GM21360 (cell line): ENCODE data around the gene JPT2.
"Not testable (repeated sequence)": the region's sequence is repeated elsewhere in the genome, so short reads cannot be mapped to it uniquely, and the experiment has no call there.

Experiments used
- ATAC-seq: cut with Tn5 transposase; IDR thresholded peaks from one replicate; pipeline ENCODE4 v1.9.1; 2021; ENCODE audit warnings: mild to moderate bottlenecking, moderate library complexity; ENCODE audit not compliant: unreplicated experiment

The JPT2 gene

DNA sequence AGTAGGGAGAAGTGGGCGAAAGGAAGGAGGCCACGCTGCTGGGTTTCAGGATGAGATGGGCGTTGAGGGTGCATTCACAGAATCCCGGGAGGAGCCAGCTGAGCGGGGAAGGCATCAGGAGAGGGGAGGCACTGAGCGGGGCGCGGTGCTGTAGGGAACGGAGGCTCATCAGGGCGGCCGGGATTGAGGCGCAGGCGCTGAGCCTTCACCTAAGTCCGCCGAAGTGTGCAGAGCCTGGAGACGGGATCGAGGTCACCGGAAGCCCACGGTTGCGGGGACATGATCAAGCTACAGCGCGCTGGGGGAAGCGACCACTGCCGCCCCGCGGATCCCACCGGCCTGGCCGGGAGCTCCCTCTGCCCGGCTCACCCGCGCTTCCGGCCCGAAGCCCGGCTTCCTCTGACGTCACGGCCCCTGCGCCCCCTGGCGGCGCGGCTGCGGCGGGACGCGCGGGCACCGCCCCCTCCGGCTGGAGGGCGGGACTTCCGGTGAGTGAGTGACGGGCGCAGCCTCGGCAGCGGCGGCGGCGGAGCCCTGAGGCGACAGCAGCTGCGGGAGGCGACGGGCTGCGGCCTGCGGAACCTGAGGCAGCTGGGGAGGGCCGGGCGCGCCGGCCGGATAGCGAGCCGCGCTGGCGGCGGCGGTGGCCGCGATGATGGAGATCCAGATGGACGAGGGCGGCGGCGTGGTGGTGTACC lies 27.8 kb downstream of the JPT2 start, which contains the start of gene MAPK8IP3:
Gene MAPK8IP3 (plus strand): TSS at position 508 of the 698 bp plus-strand sequence. CDS start 145 bp downstream, at position 653.
- peak; percentile 72 for ATAC-seq

DNA sequence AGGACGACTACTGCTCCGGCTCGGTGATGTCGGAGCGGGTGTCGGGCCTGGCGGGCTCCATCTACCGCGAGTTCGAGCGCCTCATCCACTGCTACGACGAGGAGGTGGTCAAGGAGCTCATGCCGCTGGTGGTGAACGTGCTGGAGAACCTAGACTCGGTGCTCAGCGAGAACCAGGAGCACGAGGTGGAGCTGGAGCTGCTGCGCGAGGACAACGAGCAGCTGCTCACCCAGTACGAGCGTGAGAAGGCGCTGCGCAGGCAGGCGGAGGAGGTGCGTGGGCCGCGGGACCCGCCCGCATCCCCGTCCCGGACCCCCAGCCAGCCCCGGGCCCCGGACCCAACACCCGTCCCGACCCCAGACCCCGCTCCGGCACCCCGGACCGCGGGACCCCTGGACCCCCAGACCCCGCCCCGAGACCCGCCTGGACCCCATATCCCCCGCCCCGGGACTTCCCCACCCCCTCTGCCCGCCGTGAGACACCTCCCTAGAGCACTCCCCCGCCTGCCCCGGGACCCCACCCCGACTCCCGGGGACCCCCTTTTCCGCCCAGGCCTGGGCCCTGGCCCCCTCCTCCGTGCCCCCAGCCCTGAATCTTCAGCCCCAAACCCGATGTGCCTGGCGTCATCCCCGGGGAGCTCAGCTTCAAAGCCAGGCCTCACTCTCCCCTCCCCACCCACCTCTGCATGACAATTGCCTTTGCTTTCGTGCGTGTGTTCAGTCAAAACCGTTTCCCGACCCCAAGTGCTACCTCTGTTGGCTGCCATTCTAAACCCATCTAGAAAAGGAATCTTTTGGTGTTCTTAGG lies 28.5 kb downstream of the JPT2 start:
- ATAC-seq: peak; percentile 19

DNA sequence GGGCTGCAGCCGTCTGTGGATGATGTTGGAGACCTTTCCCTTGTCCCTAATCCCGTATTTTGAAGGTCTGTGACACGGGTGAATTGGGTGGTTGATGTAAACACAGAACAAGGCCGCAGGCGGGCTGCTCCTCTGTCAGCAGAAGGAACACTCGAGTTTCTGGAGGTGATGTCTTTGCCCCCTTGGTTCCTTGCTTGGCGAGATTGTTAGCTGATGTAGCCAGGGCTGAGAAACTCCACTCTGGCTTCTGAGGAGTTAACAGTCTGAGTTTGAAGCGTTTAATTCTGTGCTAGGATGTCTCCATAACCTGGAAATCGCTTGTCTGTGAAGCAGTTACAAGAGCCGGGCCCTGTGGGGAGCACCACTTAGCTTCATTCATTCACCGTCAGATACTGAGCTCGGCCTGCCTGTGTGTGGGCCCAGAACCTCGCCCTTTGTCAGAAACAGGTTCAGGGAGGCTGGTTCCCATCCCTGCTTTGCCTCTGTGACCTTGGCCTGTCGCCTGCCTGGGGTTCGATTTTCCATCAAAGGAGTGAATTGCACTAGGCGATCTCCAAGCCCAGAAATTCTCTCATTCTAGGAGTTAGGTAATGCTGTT lies 29.2 kb downstream of the JPT2 start:
- no peak for ATAC-seq

DNA sequence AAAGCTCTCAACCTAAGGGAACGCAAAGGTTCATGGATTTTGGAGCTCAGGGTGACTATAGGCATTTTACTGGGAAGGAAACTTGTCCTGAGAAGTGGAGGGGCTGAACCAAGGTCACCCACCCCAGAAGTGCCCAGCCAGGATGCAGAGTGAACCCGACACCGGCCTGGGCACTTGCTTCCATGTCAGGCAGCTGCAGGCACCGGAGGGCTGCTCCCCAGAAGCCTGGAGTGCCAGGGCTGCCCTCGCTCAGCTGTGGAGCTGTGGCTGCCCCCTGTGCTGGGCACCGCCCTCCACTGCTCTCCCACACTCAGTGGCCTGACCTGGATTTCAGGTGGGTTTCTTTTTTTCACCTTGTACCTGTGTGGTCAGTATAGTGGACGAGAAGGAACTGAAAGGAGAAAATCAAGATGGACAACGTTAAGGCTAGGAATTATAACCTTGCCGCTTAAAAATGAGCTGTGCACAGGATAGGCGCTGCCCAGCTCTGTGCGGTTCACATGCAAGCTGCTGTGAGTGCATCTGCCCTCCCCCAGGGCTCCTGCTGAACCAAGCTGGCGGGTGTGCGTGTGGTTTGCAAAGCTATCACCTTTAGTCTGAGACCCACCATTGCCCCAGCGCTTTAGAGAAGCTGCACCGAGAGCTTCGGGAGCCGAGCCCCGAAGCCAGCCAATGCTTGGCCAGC lies 30.1 kb downstream of the JPT2 start:
- no peak for ATAC-seq

DNA sequence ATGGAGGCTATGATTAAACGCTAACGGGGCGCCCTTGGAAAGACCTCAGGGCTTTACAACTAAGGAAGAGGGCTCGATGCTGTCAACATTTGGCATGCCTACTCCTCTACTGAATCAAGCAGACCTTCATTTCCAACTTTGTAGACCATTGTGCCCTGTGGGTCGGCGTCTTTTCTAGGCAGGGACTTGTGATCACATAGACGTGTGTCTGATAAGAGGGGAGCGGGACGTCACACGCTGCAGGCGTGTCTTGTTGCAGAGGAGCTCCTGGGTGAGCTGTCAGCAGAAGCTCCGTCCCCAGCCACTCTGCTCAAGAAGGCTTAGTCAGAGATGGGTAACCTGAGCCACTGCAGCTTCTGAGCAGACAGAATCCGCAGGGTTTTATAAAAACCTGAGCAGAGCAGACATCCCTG lies 30.7 kb downstream of the JPT2 start:
- ATAC-seq: no peak

DNA sequence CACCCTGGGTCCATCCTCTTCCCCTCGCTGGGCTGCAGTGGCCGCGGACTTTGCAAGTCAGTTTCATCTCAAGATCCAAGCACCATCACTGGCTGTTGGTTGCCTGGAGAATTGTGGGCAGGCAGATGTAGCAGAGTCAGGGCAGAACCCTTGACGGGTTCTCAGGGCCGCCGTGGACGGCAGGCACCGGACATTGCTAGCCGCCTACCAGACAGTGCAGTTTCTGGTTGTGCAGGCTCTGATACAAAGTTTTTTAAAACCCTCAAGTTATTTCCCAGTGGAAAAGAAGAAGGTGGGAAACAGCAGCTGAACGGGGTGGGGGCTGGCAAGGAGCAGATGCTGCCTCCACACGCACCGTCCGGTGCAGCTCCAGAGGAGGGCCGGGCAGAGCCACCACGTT lies 31.3 kb downstream of the JPT2 start:
- ATAC-seq: no peak

DNA sequence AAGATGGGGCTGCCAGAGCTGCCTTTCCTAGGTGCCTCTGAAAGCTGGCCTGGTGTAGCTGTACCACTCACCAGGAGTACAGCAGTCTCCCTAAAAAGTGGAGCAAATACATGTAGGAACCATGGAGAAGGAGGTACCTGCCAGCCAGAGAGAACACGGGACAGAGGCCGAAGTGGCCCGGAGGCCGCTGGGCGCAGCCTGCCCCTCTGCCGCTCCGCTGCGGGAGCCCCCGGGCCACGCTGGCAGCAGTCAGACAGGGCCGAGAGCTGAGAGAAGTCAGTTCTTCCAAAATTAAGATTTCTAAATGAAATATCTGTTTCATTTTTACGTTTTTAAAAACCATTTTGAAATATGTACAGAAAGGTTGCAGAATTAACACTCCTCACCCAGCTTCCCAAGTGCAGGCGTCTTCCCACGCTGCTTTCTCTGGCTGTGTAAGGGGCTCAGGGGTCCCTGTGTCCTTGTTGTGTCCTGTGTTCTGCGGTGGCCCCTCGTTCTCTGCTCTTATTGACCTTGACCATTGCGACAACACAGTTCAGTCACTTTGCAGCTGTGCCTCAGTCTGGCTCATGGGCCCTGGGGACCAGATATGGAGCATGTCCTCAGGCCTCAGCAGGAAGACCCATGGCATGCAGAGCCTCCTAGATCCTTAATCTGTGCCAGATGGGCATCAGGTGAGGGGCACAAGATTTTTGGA lies 32.9 kb downstream of the JPT2 start:
- no peak for ATAC-seq

DNA sequence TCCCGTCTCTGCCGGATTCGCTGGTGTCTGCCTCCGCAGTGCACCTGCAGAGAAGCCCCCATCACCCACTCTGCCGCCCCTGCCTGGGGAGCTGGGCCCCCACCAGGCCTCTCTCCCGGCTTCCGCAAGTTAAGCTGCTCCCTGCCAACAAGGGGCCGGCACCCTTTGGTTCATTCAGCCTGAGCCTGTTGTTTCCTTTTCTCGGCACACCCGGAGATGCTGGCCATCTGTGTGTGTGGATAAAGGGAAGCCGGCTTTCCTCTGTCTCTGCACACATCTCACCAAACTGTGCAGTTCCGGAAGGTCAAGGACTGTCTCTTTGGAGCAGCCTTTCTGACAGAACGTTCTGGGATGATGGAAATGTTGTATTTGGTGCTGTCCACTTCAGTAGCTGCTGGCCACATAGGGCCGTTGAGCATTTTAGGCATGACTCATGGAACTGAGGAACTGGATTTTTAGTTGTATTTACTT lies 34.7 kb downstream of the JPT2 start:
- ATAC-seq: no peak

DNA sequence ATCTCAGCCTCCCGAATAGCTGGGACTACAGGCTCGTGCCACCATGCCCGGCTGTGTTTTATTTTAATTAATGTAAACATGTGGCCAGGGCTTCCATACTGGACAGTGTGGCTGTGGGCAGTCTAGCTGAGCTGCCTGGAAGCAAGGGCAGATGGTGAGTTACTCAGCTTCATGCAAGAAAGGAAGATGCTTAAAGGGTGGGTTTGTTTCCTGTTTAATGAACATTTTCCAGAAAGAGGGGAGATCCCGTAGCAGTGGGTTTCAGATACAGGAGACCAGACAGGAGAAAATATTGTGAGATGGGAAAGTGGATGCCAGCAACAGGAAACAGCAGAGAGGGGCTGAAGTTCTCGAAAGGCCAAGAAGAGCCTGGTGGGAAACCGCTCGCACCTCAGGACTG lies 35.3 kb downstream of the JPT2 start:
- ATAC-seq: no peak

DNA sequence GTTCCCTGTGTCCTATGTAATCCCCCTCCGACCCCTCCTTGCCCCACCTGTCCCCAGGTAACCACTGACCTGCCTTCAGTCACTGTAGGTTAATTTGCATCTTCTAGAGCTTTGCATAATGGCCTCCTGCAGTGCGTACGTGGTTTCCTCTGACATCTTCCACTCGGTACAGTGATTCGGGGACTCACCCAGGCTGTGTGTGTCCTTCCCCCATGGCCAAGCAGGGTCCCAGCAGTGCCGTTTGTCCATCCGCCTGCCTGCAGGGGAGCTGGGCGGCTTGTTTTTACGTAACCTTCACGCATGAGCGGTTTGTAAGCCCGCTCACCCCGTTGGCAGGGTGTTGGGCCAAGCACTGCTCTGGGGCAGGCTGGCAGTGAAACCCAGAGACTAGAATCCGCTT lies 35.9 kb downstream of the JPT2 start:
- ATAC-seq: peak; percentile 44

DNA sequence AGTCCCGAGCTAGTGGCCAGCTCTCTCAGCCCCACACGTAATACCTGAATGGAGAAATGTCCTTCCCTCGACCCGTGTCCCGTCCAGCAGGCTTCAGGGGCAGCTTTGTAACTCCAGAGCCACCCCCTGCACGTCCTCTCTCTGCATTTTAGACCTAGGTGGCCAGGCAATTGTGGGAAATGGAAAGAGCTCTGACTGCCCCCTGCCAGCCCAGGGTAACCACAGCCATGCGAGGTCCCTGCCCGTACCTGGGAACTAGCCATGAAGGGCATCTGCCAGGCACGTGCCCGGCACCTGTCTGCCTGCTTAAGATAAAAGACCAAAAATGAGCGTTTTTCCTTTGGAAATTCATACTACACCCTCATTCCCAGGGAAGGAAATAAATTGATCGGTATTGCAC lies 37.1 kb downstream of the JPT2 start:
- ATAC-seq: no peak

DNA sequence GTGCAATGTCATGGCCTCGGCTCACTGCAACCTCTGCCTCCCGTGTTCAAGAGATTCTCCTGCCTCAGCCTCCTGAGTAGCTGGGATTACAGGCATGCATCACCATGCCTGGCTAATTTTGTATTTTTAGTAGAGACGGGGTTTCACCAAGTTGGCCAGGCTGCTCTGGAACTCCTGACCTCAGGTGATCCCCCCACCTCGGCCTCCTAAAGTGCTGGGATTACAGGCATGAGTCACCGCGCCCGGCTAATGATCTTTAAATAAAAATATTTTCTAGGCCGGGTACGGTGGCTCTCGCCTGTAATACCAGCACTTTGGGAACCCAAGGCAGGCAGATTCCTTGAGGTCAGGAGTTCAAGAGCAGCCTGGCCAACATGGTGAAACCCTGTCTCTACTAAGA lies 40.2 kb downstream of the JPT2 start:
- ATAC-seq: not testable (repeated sequence)

DNA sequence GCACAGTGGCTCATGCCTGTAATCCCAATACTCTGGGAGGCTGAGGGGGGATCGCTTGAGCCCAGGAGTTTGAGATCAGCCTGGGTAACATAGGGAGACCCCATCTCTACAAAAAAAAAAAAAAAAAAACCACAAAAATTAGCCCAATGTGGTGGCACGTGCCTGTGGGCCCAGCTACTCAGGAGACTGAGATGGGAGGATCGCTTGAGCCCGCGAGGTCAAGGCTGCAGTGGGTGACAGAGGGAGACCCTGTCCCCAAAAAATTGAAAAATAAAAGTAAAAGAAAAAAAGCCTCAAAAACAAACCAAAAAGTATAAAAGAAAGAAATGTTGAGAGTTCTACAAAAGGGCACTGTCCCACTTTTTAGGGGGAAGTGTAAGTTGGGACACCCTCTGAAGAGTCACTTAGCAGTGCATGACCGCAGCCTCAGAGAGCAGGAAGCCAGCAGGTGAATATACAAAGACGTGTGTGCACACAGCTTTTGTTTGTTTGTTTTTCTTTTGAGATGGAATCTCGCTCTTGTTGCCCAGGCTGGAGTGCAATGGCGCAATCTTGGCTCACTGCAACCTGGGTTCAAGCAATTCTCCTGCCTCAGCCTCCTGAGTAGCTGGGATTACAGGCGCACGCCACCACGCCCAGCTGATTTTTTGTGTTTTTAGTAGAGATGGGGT lies 41.6 kb downstream of the JPT2 start:
- not testable (repeated sequence) for ATAC-seq

DNA sequence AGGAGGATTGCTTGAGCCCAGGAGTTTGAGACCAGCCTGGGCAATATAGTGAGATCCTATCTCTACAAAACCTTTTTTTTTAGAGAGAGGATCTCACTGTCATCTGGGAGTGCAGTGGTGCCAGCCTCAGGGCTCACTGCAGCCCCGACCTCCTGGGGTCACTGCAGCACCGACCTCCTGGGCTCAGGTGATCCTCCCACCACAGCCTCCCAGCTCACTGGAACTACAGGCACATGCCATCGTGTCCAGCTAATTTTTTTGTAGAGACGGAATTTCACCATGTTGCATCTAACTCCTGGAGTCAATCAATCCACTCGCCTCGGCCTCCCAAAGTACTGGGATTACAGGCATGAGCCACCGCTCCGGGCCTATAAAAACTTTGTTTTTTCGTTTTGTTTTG lies 43.3 kb downstream of the JPT2 start:
- ATAC-seq: no peak

DNA sequence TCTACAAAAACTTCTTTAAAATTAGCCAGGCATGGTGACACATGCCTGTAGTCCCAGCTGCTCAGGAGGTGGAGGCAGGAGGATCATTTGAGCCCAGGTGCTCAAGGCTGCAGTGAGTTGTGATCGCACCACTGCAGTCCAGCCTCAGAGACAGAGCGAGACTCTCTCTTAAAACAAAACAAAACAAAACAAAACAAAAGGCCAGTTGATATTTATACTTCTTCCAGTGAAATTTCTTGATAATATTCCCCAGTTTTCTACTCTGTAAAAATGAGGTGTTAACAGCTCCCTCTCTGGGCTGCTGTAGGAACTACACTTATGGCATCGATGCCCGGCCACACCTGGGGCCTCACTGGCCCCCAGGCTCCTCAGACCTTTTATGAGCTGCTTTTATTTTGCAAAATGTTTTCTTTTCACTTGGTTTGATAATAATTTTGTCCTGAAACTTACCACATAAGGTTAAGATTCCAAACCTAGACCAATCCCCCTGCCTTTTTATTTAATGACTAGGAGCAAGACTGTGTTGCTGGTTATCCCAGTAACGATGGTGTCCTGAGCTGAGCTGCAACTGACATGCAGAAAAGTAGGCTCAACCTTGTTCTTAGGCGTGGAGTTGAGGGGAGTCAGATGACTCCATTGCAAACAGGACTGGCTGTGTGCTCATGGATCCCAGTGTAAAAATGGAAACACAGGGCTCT lies 45.5 kb downstream of the JPT2 start:
- ATAC-seq: no peak

DNA sequence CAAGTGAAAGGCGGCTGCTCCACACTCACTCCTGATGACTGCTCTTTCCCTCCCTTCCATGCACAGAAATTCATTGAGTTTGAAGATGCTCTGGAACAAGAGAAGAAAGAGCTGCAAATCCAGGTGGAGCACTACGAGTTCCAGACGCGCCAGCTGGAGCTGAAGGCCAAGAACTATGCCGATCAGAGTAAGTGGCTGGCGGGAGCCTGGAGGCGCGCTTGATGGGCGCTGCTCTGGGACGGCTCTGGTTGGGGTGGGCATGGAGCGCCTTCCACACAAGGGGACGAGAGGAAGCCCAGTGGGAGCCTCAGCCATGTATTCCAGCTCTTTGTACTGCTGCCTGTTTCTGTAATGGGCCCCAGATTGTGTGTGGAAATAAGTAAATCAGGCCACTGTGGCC lies 46.4 kb downstream of the JPT2 start:
- ATAC-seq: no peak

DNA sequence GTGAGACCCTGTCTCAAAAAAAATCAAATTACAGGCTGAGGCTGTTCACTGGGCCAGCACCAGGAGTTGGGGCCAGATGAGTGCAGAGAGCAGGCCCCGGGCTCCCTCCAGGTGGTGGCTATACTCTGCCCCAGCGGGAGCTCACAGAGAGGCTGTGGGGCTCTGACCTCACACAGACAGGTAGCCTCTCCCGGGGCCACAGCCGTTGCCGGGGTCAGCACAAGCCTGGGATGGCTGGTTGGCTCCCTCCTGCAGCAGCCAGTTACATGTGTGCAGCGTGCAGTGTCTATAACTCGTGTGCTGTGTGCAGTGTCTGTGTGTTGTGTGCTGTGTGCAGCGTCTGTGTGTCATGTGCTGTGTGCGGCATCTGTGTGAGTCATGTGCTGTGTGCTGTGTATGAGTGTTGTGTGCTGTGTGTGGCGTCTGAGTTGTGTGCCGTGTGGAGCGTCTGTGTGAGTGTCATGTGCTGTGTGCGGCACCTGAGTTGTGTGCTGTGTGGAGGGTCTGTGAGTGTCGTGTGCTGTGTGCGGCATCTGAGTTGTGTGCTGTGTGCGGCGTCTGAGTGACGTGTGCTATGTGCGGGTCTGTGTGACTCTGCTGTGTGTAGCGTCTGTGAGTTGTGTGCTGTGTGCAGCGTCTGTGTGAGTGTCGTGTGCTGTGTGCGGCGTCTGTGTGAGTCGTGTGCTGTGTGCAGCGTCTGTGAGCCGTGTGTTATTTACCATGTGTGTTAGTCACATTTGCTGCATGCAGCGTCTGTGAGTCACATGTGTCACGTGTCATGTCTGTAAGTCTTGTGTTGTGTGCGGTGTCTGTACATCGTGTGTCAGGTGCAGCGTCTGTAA lies 48.8 kb downstream of the JPT2 start:
- no peak for ATAC-seq
